Measurements from ENCODE around the gene ORM2.

The ORM2 gene

GRCh38 chr9:114355821-114356220 lies 26.2 kb downstream of the ORM2 start:
- H3K9me3 ChIP-seq (ENCODE audit: control insufficient read depth in 2 of 2, low read length in 2 of 2), result no peaks in the 10 kb centered on the region
- peak overlapping the region; percentile 37 for H3K27ac ChIP-seq (ENCODE audit: low read length)
- no peak overlapping the region for H3K4me3 ChIP-seq (ENCODE audit: low read length in 2 of 2)
- no peaks in the 10 kb centered on the region for H3K27me3 ChIP-seq (ENCODE audit: control insufficient read depth in 1 of 2, insufficient read depth in 2 of 2, low read length in 2 of 2)
- H3K4me1 ChIP-seq (ENCODE audit: control insufficient read depth, insufficient read depth, low read length), result peaks cover 10% of the 10 kb centered on the region
- H3K36me3 ChIP-seq (ENCODE audit: control insufficient read depth in 2 of 2, insufficient read depth in 2 of 2, low read length in 2 of 2), result peaks cover 40 to 46% of the 10 kb centered on the region in 2 donors
- no peak overlapping the region for H3K9ac ChIP-seq (ENCODE audit: low read length in 2 of 2)

DNA sequence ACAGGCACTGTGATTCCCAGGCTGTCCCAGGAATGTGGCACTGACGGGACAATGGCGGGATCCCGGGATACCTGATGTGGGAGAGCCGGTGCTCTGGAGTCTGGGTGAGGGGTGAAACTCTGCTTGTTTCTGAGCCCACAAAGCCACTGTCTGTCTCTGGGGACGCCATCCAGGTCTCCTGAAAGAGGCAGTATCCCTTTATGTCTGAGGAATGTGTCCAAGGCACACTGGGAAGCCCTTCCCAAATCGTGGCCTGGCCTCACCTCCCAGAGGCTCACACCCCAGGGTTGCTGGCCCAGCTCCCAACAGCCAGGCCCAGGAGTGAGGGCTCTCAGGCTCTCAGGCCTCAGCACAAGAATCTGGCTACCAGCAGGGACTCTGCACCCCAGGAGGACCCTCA lies 27.1 kb downstream of the ORM2 start:
- H3K27ac ChIP-seq (ENCODE audit: low read length), result peak overlapping the region; percentile 6
- no peak overlapping the region for H3K4me3 ChIP-seq (ENCODE audit: low read length in 2 of 2)
- H3K27me3 ChIP-seq (ENCODE audit: control insufficient read depth in 1 of 2, insufficient read depth in 2 of 2, low read length in 2 of 2), result no peaks in the 10 kb centered on the region
- H3K4me1 ChIP-seq (ENCODE audit: control insufficient read depth, insufficient read depth, low read length), result peaks cover 10% of the 10 kb centered on the region
- H3K9me3 ChIP-seq (ENCODE audit: control insufficient read depth in 2 of 2, low read length in 2 of 2), result no peaks in the 10 kb centered on the region
- peaks cover 49 to 54% of the 10 kb centered on the region in 2 donors for H3K36me3 ChIP-seq (ENCODE audit: control insufficient read depth in 2 of 2, insufficient read depth in 2 of 2, low read length in 2 of 2)
- H3K9ac ChIP-seq (ENCODE audit: low read length in 2 of 2), result no peak overlapping the region

DNA sequence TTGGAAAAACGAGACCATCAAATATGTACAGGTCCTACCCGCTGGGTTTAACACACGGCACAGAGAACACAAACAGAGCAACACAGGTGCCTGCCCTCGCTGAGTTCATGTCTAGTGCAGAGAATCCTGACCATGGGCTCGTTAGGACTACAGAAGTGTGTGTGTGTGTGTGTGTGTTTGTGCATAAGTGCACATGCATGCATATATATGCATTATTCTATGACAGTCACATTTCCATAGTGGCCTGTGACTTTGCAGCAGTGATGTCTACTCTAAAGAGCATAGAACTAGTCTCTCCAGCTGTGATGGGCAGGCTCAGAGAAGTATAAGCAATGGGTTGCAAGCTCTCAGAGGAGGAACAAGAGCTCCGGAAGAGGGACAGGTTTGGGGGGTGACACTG lies 27.7 kb downstream of the ORM2 start:
- H3K9ac ChIP-seq (ENCODE audit: low read length in 2 of 2), result no peak overlapping the region
- H3K9me3 ChIP-seq (ENCODE audit: control insufficient read depth in 2 of 2, low read length in 2 of 2), result no peaks in the 10 kb centered on the region
- peaks cover 54 to 59% of the 10 kb centered on the region in 2 donors for H3K36me3 ChIP-seq (ENCODE audit: control insufficient read depth in 2 of 2, insufficient read depth in 2 of 2, low read length in 2 of 2)
- H3K27ac ChIP-seq (ENCODE audit: low read length), result peak overlapping the region; percentile 6
- H3K27me3 ChIP-seq (ENCODE audit: control insufficient read depth in 1 of 2, insufficient read depth in 2 of 2, low read length in 2 of 2), result no peaks in the 10 kb centered on the region
- peaks cover 10% of the 10 kb centered on the region for H3K4me1 ChIP-seq (ENCODE audit: control insufficient read depth, insufficient read depth, low read length)
- H3K4me3 ChIP-seq (ENCODE audit: low read length in 2 of 2), result no peak overlapping the region

DNA sequence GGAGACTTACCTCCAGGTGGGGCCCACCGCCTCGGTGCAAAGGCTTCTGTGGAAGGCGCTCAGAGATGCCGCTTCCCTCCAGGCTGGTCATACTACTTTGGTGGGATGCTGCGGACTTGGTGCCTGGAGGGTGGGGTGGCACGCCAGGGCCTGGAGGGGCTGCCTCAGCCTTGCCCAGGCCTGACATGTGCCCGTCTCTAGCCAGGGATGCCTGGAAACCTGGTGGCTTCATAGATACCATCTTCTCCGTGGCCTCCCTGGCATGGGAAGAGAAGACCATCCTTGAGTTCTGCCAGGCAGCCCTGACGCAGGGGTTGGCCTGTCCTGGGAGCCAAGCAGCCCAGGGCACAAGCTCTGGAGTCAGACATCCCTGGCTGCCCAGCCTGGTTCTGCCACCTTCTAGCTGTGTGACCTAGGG lies 28.3 kb downstream of the ORM2 start:
- Histone ChIP-seq H3K4me1 (ENCODE audit: control insufficient read depth, insufficient read depth, low read length) (peaks cover 10% of the 10 kb centered on the region), H3K27me3 (ENCODE audit: control insufficient read depth in 1 of 2, insufficient read depth in 2 of 2, low read length in 2 of 2) (no peaks in the 10 kb centered on the region), H3K9me3 (ENCODE audit: control insufficient read depth in 2 of 2, low read length in 2 of 2) (no peaks in the 10 kb centered on the region), H3K4me3 (ENCODE audit: low read length in 2 of 2) (no peak overlapping the region), H3K36me3 (ENCODE audit: control insufficient read depth in 2 of 2, insufficient read depth in 2 of 2, low read length in 2 of 2) (peaks cover 53 to 59% of the 10 kb centered on the region in 2 donors), H3K9ac (ENCODE audit: low read length in 2 of 2) (no peak overlapping the region), H3K27ac (ENCODE audit: low read length) (no peak overlapping the region)

DNA sequence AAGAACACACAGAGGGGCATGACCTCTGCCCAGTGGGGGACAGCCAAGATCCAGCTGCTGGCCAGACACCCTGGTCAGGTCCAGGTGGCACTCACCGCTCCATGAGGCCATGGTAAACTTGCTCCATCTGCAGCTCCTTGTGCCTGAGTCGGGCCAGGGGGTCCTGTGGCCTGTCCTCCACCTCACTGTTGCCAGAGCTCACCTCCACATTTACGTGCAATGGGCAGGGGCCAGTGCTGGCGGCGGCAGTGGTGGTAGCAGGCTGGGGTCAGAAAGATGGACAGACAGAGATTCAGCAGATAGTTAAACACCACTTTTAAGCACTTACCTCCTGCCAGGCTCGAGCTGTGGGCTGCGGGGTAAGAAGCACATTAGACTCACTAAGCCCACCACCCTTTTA lies 30.1 kb downstream of the ORM2 start:
- peaks cover 67 to 76% of the 10 kb centered on the region in 2 donors for H3K36me3 ChIP-seq (ENCODE audit: control insufficient read depth in 2 of 2, insufficient read depth in 2 of 2, low read length in 2 of 2)

DNA sequence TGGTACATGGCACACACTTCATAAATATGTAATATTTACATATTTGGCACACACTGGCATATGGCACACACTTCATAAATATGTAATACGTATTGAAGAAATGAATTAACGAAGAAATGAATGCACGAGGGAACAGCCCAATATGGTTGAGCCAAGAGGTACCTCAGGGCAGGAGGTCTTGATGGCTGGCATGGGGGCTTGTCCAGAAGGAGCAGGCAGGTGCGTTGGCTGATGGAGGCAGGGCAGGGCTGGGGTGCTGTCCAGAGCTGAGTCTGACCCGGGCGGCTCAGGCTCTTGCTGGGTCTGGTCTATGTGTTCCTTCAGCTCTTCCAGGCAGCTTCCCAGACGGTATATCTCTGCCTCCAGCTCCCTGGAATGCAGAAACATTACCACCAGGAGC lies 31.9 kb downstream of the ORM2 start:
- Histone ChIP-seq H3K4me1 (ENCODE audit: control insufficient read depth, insufficient read depth, low read length) (peaks cover 6% of the 10 kb centered on the region), H3K9me3 (ENCODE audit: control insufficient read depth in 2 of 2, low read length in 2 of 2) (no peaks in the 10 kb centered on the region), H3K27me3 (ENCODE audit: control insufficient read depth in 1 of 2, insufficient read depth in 2 of 2, low read length in 2 of 2) (no peaks in the 10 kb centered on the region), H3K36me3 (ENCODE audit: control insufficient read depth in 2 of 2, insufficient read depth in 2 of 2, low read length in 2 of 2) (peaks cover 64 to 72% of the 10 kb centered on the region in 2 donors), H3K9ac (ENCODE audit: low read length in 2 of 2) (no peak overlapping the region), H3K27ac (ENCODE audit: low read length) (no peak overlapping the region), H3K4me3 (ENCODE audit: low read length in 2 of 2) (no peak overlapping the region)

More for the DNA sequence above, 30.1 kb downstream of the ORM2 start:
- no peak overlapping the region for H3K9ac ChIP-seq (ENCODE audit: low read length in 2 of 2)
- no peaks in the 10 kb centered on the region for H3K27me3 ChIP-seq (ENCODE audit: control insufficient read depth in 1 of 2, insufficient read depth in 2 of 2, low read length in 2 of 2)
- no peaks in the 10 kb centered on the region for H3K9me3 ChIP-seq (ENCODE audit: control insufficient read depth in 2 of 2, low read length in 2 of 2)
- no peak overlapping the region for H3K27ac ChIP-seq (ENCODE audit: low read length)
- H3K4me3 ChIP-seq (ENCODE audit: low read length in 2 of 2), result no peak overlapping the region
- H3K4me1 ChIP-seq (ENCODE audit: control insufficient read depth, insufficient read depth, low read length), result peaks cover 10% of the 10 kb centered on the region

GRCh38 chr9:114362394-114362793 lies 32.7 kb downstream of the ORM2 start:
- Histone ChIP-seq H3K4me3 (ENCODE audit: low read length in 2 of 2) (no peak overlapping the region), H3K9me3 (ENCODE audit: control insufficient read depth in 2 of 2, low read length in 2 of 2) (no peaks in the 10 kb centered on the region), H3K27me3 (ENCODE audit: control insufficient read depth in 1 of 2, insufficient read depth in 2 of 2, low read length in 2 of 2) (no peaks in the 10 kb centered on the region), H3K36me3 (ENCODE audit: control insufficient read depth in 2 of 2, insufficient read depth in 2 of 2, low read length in 2 of 2) (peaks cover 62 to 68% of the 10 kb centered on the region in 2 donors), H3K27ac (ENCODE audit: low read length) (no peak overlapping the region), H3K4me1 (ENCODE audit: control insufficient read depth, insufficient read depth, low read length) (no peaks in the 10 kb centered on the region), H3K9ac (ENCODE audit: low read length in 2 of 2) (no peak overlapping the region)

GRCh38 chr9:114363424-114363823 lies 33.8 kb downstream of the ORM2 start:
- Histone ChIP-seq H3K27me3 (ENCODE audit: control insufficient read depth in 1 of 2, insufficient read depth in 2 of 2, low read length in 2 of 2) (no peaks in the 10 kb centered on the region), H3K9ac (ENCODE audit: low read length in 2 of 2) (no peak overlapping the region), H3K4me1 (ENCODE audit: control insufficient read depth, insufficient read depth, low read length) (no peaks in the 10 kb centered on the region), H3K4me3 (ENCODE audit: low read length in 2 of 2) (no peak overlapping the region), H3K36me3 (ENCODE audit: control insufficient read depth in 2 of 2, insufficient read depth in 2 of 2, low read length in 2 of 2) (peaks cover 67 to 68% of the 10 kb centered on the region in 2 donors), H3K9me3 (ENCODE audit: control insufficient read depth in 2 of 2, low read length in 2 of 2) (no peaks in the 10 kb centered on the region), H3K27ac (ENCODE audit: low read length) (no peak overlapping the region)

DNA sequence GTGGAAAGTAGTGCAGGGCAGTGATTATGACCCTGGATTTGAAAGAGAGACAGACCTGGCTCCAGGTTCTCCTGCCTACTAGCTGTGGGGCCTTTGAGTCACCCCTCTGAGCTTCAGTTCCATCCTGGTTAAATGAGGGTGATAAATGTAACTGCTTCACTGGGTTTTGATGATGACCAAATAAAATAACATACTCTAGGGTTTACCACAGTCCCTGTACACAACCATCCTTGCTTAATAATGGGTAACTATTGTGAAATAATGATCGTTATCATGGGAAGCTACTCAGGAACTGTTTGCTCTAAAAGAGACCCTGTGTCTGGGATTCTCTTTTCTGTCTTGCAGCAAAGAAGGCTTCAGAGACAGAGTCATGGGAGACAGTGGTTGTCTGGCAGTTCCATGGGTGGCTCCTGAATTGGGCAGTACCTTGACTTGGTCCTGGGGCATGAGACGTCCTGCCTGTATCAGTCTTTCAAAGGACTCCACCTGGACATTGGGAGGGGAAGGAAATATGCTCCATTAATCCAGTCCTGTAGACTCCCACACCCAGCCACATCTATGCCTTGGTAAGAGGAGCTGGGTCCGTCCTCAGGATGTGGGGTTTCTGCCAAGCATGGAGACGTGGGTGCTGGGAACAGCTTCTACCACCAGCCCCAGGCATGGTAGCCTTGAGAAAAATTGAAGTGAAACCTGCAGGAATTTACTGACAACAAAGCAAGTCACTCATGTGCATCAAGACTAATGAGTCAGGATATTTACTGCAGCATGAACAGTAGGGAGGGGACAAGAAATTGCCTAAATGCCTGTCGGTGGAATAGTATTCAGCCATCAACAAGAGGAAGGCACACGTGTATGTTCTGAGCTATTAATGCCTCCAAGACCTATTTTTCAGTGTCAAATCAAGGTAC lies 34.7 kb downstream of the ORM2 start:
- Histone ChIP-seq H3K36me3 (ENCODE audit: control insufficient read depth in 2 of 2, insufficient read depth in 2 of 2, low read length in 2 of 2) (peaks cover 65 to 67% of the 10 kb centered on the region in 2 donors), H3K4me3 (ENCODE audit: low read length in 2 of 2) (no peak overlapping the region), H3K27me3 (ENCODE audit: control insufficient read depth in 1 of 2, insufficient read depth in 2 of 2, low read length in 2 of 2) (no peaks in the 10 kb centered on the region), H3K4me1 (ENCODE audit: control insufficient read depth, insufficient read depth, low read length) (no peaks in the 10 kb centered on the region), H3K9me3 (ENCODE audit: control insufficient read depth in 2 of 2, low read length in 2 of 2) (no peaks in the 10 kb centered on the region), H3K9ac (ENCODE audit: low read length in 2 of 2) (no peak overlapping the region), H3K27ac (ENCODE audit: low read length) (no peak overlapping the region)

GRCh38 chr9:114365194-114365593 lies 35.5 kb downstream of the ORM2 start:
- H3K9me3 ChIP-seq (ENCODE audit: control insufficient read depth in 2 of 2, low read length in 2 of 2), result no peaks in the 10 kb centered on the region
- H3K9ac ChIP-seq (ENCODE audit: low read length in 2 of 2), result no peak overlapping the region
- H3K27ac ChIP-seq (ENCODE audit: low read length), result no peak overlapping the region
- H3K36me3 ChIP-seq (ENCODE audit: control insufficient read depth in 2 of 2, insufficient read depth in 2 of 2, low read length in 2 of 2), result peaks cover 59 to 61% of the 10 kb centered on the region in 2 donors
- no peaks in the 10 kb centered on the region for H3K27me3 ChIP-seq (ENCODE audit: control insufficient read depth in 1 of 2, insufficient read depth in 2 of 2, low read length in 2 of 2)
- H3K4me3 ChIP-seq (ENCODE audit: low read length in 2 of 2), result no peak overlapping the region
- H3K4me1 ChIP-seq (ENCODE audit: control insufficient read depth, insufficient read depth, low read length), result no peaks in the 10 kb centered on the region
